AG04450 (cell line): ENCODE results near the gene CCDC160. TPM values are rescaled to one million over a fixed set of nuclear protein-coding genes. Genes with fewer than 3 reads are reported as not detected.

Source experiments
- CTCF ChIA-PET: fragments of 300-600, 350-600 bp; formaldehyde crosslinking; extraction: SDS; loops from one replicate; lab custom pipeline; 2022; ENCODE audit warnings: antibody characterized with exemption, inconsistent platforms; lab: Charles Lee
- POLR2A ChIA-PET: fragments of 350-600 bp; formaldehyde crosslinking; extraction: SDS; loops from one replicate; lab custom pipeline; 2021; ENCODE audit warnings: antibody characterized with exemption, inconsistent platforms; lab: Yijun Ruan, JAX
- DNase-seq: peaks from one replicate; pipeline ENCODE4 v3.0.0-alpha.2; 2011; ENCODE audit warnings: low read depth, low spot score
- H3K27ac ChIP-seq: one replicate; pipeline ENCODE4 v1.5.1; 2012; ENCODE audit warnings: low read depth, low read length, control low read depth
- H3K27me3 ChIP-seq: one replicate; pipeline ENCODE4 v1.6.0; 2012; ENCODE audit warnings: low read length; ENCODE audit not compliant: control insufficient read depth, insufficient read depth
- H3K4me3 ChIP-seq: 2 replicates; pipeline ENCODE4 v1.5.1; 2011; ENCODE audit warnings: mild to moderate bottlenecking, low read depth, low read length, control low read depth
- H3K9me3 ChIP-seq: 2 replicates; pipeline ENCODE4 v1.5.1; 2012; ENCODE audit warnings: low read length; ENCODE audit not compliant: control insufficient read depth, insufficient read depth
- polyA minus RNA-seq: library from RNA; depleted of rRNA, polyadenylated mRNA; stranded (reverse); fragments of >200 nt; gene quantifications from 2 replicates; pipeline ENCODE4 v1.2.3, GENCODE V29; 2011; rRNA and poly(A)+ RNA removed
- polyA plus RNA-seq: library from polyadenylated mRNA; depleted of rRNA; stranded (reverse); fragments of >200 nt; gene quantifications from 2 replicates; pipeline ENCODE4 v1.2.3, GENCODE V29; 2011; rRNA removed
- TF ChIP-seq, protein P1 (sequence below): IDR thresholded peaks from 2 replicates; pipeline ENCODE4 v1.5.1; 2011; ENCODE audit warnings: low read depth, low read length, control low read depth, inconsistent platforms

Gene CCDC160
- polyA plus RNA-seq (0.06 and 0.15 TPM in 2 replicates), polyA minus RNA-seq (not detected in 2 replicates)

DNA sequence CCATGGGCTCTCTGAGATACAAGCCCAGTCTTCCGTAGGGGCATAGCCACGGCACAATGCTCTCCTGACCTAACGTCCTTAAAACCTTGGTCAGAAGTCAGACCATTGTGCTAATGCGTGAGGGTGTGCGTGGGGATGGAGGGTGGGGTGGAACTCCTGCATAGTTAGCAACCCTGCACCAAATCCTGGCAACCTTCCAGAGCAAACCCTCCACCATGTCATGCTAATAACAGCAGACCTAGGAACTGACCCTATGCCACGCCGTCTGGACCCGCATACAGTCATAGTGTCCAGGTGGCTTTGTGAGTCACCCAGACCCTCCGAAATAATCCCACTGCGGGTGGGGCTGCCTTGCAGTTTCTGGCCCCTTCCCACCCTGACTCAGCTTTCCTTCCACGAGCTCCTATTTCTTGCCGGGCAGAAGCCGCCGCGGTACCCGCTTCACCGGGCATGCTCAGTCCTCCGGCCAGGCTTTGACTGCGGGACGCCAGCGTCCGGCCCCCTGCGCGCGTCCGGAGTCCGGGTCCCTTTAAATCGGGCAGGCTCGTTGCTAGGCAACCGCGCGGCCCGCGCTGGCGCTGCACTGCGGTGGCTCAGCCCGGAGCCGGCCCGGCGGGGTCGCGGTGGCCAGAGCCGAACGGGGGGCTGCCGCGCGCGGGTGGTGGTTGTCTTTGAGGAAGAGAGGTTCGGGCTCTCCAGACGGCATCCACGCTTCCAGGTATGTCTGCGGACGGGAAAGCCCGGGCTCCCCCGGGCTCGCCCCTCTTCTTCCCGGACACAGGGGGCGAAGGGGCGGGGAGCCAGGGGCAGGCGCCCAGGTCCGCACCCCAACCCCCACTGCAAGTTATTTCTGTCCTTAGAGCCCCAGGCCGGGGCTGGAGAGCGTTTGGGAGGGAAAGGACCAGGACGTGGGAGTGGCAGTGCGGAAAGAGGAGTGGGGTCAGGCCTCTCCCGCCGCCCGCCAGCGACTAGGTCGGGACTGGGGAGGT is at the start of gene CCDC160:
Gene CCDC160 (plus strand): TSS at position 557 of the 989 bp plus-strand sequence. CDS start 7,619 bp downstream, outside the sequence.
- ChIA-PET CTCF (no interaction called here), POLR2A (no interaction called here)
- Histone ChIP-seq H3K27ac (no peak within 1 kb of the TSS), H3K9me3 (no peaks in the 10 kb centered on the region), H3K27me3 (no peaks in the 10 kb centered on the region), H3K4me3 (peak within 1 kb of the TSS; percentile 53)
- TF ChIP-seq, protein P1, sequence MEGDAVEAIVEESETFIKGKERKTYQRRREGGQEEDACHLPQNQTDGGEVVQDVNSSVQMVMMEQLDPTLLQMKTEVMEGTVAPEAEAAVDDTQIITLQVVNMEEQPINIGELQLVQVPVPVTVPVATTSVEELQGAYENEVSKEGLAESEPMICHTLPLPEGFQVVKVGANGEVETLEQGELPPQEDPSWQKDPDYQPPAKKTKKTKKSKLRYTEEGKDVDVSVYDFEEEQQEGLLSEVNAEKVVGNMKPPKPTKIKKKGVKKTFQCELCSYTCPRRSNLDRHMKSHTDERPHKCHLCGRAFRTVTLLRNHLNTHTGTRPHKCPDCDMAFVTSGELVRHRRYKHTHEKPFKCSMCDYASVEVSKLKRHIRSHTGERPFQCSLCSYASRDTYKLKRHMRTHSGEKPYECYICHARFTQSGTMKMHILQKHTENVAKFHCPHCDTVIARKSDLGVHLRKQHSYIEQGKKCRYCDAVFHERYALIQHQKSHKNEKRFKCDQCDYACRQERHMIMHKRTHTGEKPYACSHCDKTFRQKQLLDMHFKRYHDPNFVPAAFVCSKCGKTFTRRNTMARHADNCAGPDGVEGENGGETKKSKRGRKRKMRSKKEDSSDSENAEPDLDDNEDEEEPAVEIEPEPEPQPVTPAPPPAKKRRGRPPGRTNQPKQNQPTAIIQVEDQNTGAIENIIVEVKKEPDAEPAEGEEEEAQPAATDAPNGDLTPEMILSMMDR = no peak
- no peak for DNase-seq

GRCh38 chrX:134191281-134191680 is 45.7 kb upstream of the CCDC160 start:
- H3K27ac ChIP-seq = no peak overlapping the region
- TF ChIP-seq, protein P1 = no peak
- ChIA-PET POLR2A (no interaction called here), CTCF (no interaction called here)
- no peak for DNase-seq
- H3K4me3 ChIP-seq = no peak overlapping the region
- no peaks in the 10 kb centered on the region for H3K27me3 ChIP-seq
- H3K9me3 ChIP-seq = no peaks in the 10 kb centered on the region

DNA sequence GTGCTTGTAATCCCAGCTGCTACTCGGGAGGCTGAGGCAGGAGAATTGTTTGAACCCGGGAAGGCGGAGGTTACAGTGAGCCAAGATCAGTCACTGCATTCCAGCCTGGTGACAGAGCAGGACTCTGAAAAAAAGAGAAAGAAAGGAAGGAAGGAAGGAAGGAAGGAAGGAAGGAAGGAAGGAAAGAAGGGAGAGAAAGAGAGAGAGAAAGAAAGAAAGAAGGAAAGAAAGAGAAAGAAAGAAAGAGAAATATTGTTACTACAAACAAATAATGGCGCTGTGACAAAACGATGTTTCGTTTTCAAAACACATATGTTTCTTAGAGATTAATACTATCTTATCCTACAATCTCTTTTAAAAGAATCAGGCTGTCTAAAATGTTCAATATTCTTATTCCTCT is 42.1 kb upstream of the CCDC160 start:
- CTCF ChIA-PET = no interaction called here
- H3K27ac ChIP-seq = no peak overlapping the region
- no peaks in the 10 kb centered on the region for H3K9me3 ChIP-seq
- no peaks in the 10 kb centered on the region for H3K27me3 ChIP-seq
- POLR2A ChIA-PET = no interaction called here
- DNase-seq = no peak
- TF ChIP-seq, protein P1 = no peak
- H3K4me3 ChIP-seq = no peak overlapping the region

- H3K4me3 ChIP-seq = no peak overlapping the region
- ChIA-PET POLR2A (no interaction called here), CTCF (no interaction called here)
- H3K9me3 ChIP-seq = no peaks in the 10 kb centered on the region
- H3K27ac ChIP-seq = no peak overlapping the region
- no peak for DNase-seq
- no peaks in the 10 kb centered on the region for H3K27me3 ChIP-seq
- TF ChIP-seq, protein P1 = no peak
Observed at GRCh38 chrX:134202561-134202960, 34.4 kb upstream of the CCDC160 start.

- TF ChIP-seq, protein P1 = no peak
- ChIA-PET CTCF (no interaction called here), POLR2A (no interaction called here)
- H3K27ac ChIP-seq = no peak overlapping the region
- no peaks in the 10 kb centered on the region for H3K9me3 ChIP-seq
- H3K27me3 ChIP-seq = no peaks in the 10 kb centered on the region
- DNase-seq = no peak
- H3K4me3 ChIP-seq = no peak overlapping the region
Observed at GRCh38 chrX:134206221-134206620, 30.8 kb upstream of the CCDC160 start.
